Keratinocyte (primary cell): ENCODE results near the gene SPRR2A. TPM values are rescaled to one million over a fixed set of nuclear protein-coding genes. Genes with fewer than 3 reads are reported as not detected.
"Not testable (repeated sequence)": the region's sequence is repeated elsewhere in the genome, so short reads cannot be mapped to it uniquely, and the experiment has no call there.

ENCODE experiments used
- DNase-seq: peaks from one replicate; pipeline ENCODE4 v3.0.0-alpha.2; 2011; ENCODE audit warnings: low read depth, missing footprints, low spot score
- FAIRE-seq: peaks from 2 replicates; lab custom pipeline; 2011; peaks lifted over from hg19 to GRCh38; lab: Jason Lieb, UNC
- H2AFZ ChIP-seq: 2 replicates; pipeline ENCODE4 v1.6.0; 2012; ENCODE audit warnings: low read length, control low read depth, inconsistent platforms; ENCODE audit not compliant: control insufficient read depth
- H3K27ac ChIP-seq: 2 replicates; pipeline ENCODE4 v1.5.1; 2011; ENCODE audit warnings: low read length; ENCODE audit not compliant: control insufficient read depth, insufficient read depth
- H3K27me3 ChIP-seq: 3 replicates; pipeline ENCODE4 v1.6.0; 2011; ENCODE audit warnings: low read length; ENCODE audit not compliant: control insufficient read depth, insufficient read depth; ENCODE audit errors: extremely low read depth
- H3K36me3 ChIP-seq, 2 experiments: 2 replicates in 1 of 2; 3 replicates in 1 of 2; pipeline ENCODE4 v1.5.1; 2011; ENCODE audit warnings: low read length in 2 of 2, mild to moderate bottlenecking in 1 of 2; ENCODE audit not compliant: control insufficient read depth in 2 of 2, insufficient read depth in 2 of 2; ENCODE audit errors: extremely low read depth in 1 of 2
- H3K4me1 ChIP-seq: 3 replicates; pipeline ENCODE4 v1.5.1; 2011; ENCODE audit warnings: low read length; ENCODE audit not compliant: control insufficient read depth, insufficient read depth; ENCODE audit errors: extremely low read depth
- H3K4me2 ChIP-seq: 3 replicates; pipeline ENCODE4 v1.6.0; 2011; ENCODE audit warnings: low read depth, low read length; ENCODE audit not compliant: control insufficient read depth, insufficient read depth; ENCODE audit errors: extremely low read depth
- H3K4me3 ChIP-seq, 3 experiments: fragments of 200-600 bp in 1 of 3; sonication (generic) in 1 of 3; 2 replicates in 2 of 3; 3 replicates in 1 of 3; pipeline ENCODE4 v1.5.1; 2011 to 2016; ENCODE audit warnings: low read length in 3 of 3, mild to moderate bottlenecking in 3 of 3, control low read depth in 2 of 3, inconsistent platforms in 1 of 3, low read depth in 1 of 3, mixed read lengths in 1 of 3, mixed run types in 1 of 3, moderate library complexity in 1 of 3; ENCODE audit not compliant: control insufficient read depth in 2 of 3, insufficient read depth in 2 of 3; ENCODE audit errors: extremely low read depth in 1 of 3
- H3K79me2 ChIP-seq: 2 replicates; pipeline ENCODE4 v1.6.0; 2012; ENCODE audit warnings: low read length; ENCODE audit not compliant: control insufficient read depth, insufficient read depth
- H3K9ac ChIP-seq: 3 replicates; pipeline ENCODE4 v1.6.0; 2011; ENCODE audit warnings: low read length; ENCODE audit not compliant: control insufficient read depth, insufficient read depth; ENCODE audit errors: extremely low read depth
- H3K9me1 ChIP-seq: 3 replicates; pipeline ENCODE4 v1.6.0; 2011; ENCODE audit warnings: low read length; ENCODE audit not compliant: control insufficient read depth, insufficient read depth; ENCODE audit errors: extremely low read depth
- H3K9me3 ChIP-seq: 2 replicates; pipeline ENCODE4 v1.5.1; 2012; ENCODE audit warnings: low read depth, low read length; ENCODE audit not compliant: control insufficient read depth
- H4K20me1 ChIP-seq: 3 replicates; pipeline ENCODE4 v1.6.0; 2011; ENCODE audit warnings: low read length; ENCODE audit not compliant: control insufficient read depth, insufficient read depth; ENCODE audit errors: extremely low read depth
- dilution Hi-C: fragments of 300-500 bp; cut with MboI; formaldehyde crosslinking; loops from one replicate; pipeline ENCODE4 v1.7.0; 2020; ENCODE audit warnings: low sequenced_read_pairs; ENCODE audit not compliant: extremely low pct_ligation_motif_present
- polyA plus RNA-seq, 5 experiments: library from polyadenylated mRNA; depleted of rRNA in 3 of 5; stranded (reverse) in 3 of 5; stranded (forward) in 1 of 5; unstranded in 1 of 5; fragments of >200 nt; gene quantifications; 1 replicate in 1 of 5; 2 replicates in 3 of 5; 3 replicates in 1 of 5; pipeline versions ENCODE4 v1.2.1 to v1.2.3, GENCODE V29; 2011 to 2012; ENCODE audit warnings: missing spikeins in 2 of 5, low read depth in 1 of 5, low replicate concordance in 1 of 5
- small RNA-seq, 3 experiments: library from RNA; depleted of rRNA; stranded (forward); fragments of <200 nt; gene quantifications; one replicate each; pipeline ENCODE3, GENCODE V24; 2012; ENCODE audit warnings: low read depth in 3 of 3, low replicate concordance in 1 of 3; ENCODE audit not compliant: insufficient read length in 3 of 3

The SPRR2A gene
- polyA plus RNA-seq, 1 donor (not counting 4 experiments of a cell fraction or from before 2014, with no cell fraction given), result 5.5 TPM

DNA sequence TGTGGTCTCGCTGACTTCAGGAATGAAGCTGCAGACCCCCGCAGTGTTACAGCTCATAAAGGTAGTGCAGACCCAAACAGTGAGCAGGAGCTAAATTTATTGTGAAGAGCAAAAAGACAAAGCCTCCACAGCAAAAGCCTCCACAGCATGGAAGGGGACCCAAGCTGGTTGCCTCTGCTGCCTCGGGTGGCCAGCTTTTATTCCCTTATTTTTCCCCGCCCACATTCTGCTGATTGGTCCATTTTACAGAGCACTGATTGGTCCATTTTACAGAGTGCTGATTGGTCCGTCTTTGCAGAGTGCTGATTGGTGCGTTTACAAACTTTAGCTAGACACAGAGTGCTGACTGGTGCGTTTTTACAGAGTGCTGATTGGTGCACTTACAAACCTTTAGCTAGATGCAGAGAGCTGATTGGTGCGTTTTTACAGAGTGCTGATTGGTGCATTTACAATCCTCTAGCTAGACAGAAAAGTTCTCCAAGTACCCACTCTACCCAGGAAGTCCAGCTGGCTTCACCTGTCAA lies 46.0 kb downstream of the SPRR2A start:
- H3K9ac ChIP-seq, H3K36me3 ChIP-seq, H3K4me1 ChIP-seq, dilution Hi-C loops, H3K4me2 ChIP-seq, H2AFZ ChIP-seq, H4K20me1 ChIP-seq, H3K4me3 ChIP-seq, FAIRE-seq, H3K9me1 ChIP-seq, H3K79me2 ChIP-seq, H3K27ac ChIP-seq, H3K27me3 ChIP-seq, H3K9me3 ChIP-seq, DNase-seq: not testable (repeated sequence)

Small RNA genes lying within 50 kb of the gene (small RNA-seq; reads per million reads assigned to genes)
- gene AL356867.1 (0 reads per million in 3 experiments), gene RF00322 (0 reads per million in 3 experiments)

Other genes with a start within 250 kb of the SPRR2A start
- gene LCE1B, start 245.5 kb downstream of the SPRR2A start, polyA plus RNA-seq, result 0.34 to 0.57 TPM (median 0.48 TPM) in 3 replicates
- gene LCE1A, start 230.0 kb downstream of the SPRR2A start, polyA plus RNA-seq, result 0.43 TPM in 1 of 3 replicates, not detected in the others
- gene LCE6A, start 214.7 kb downstream of the SPRR2A start, polyA plus RNA-seq, result 0.32 to 1.2 TPM (median 0.60 TPM) in 3 replicates
- not detected in 3 replicates for gene LCE7A, start 197.5 kb downstream of the SPRR2A start, polyA plus RNA-seq
- gene SMCP, start 179.2 kb downstream of the SPRR2A start, polyA plus RNA-seq, result 0.08 to 0.53 TPM in 2 of 3 replicates, not detected in the other
- gene IVL, start 149.0 kb downstream of the SPRR2A start, polyA plus RNA-seq, result 61.1 to 231 TPM (median 89.2 TPM) in 3 replicates
- gene SPRR5, start 110.3 kb downstream of the SPRR2A start, polyA plus RNA-seq, result 0.12 to 0.35 TPM (median 0.30 TPM) in 3 replicates
- 1.7 to 4.8 TPM (median 1.9 TPM) in 3 replicates for gene SPRR4, start 86.9 kb downstream of the SPRR2A start, polyA plus RNA-seq
- 5.5 to 35.0 TPM (median 18.0 TPM) in 3 replicates for gene SPRR1A, start 73.4 kb downstream of the SPRR2A start, polyA plus RNA-seq
- gene SPRR3, start 55.8 kb downstream of the SPRR2A start, polyA plus RNA-seq, result 2.9 to 8.3 TPM (median 5.4 TPM) in 3 replicates
- 253 to 503 TPM (median 436 TPM) in 3 replicates for gene SPRR1B, start 26.3 kb downstream of the SPRR2A start, polyA plus RNA-seq
- 6.6 to 29.4 TPM (median 13.4 TPM) in 3 replicates for gene SPRR2D, start 16.4 kb downstream of the SPRR2A start, polyA plus RNA-seq
- gene SPRR2B, start 14.1 kb upstream of the SPRR2A start, polyA plus RNA-seq, result 0.45 to 0.48 TPM in 2 of 3 replicates, not detected in the other
- gene SPRR2E, start 37.0 kb upstream of the SPRR2A start, polyA plus RNA-seq, result 6.7 to 16.2 TPM (median 10.5 TPM) in 3 replicates
- gene SPRR2F, start 56.0 kb upstream of the SPRR2A start, polyA plus RNA-seq, result not detected in 3 replicates
- gene SPRR2G, start 93.4 kb upstream of the SPRR2A start, polyA plus RNA-seq, result 0.73 to 6.2 TPM (median 3.3 TPM) in 3 replicates
- not detected in 3 replicates for gene LELP1, start 145.9 kb upstream of the SPRR2A start, polyA plus RNA-seq
- 2.6 to 6.6 TPM (median 2.8 TPM) in 3 replicates for gene PRR9, start 160.1 kb upstream of the SPRR2A start, polyA plus RNA-seq
- gene LORICRIN, start 202.2 kb upstream of the SPRR2A start, polyA plus RNA-seq, result not detected in 3 replicates